Peyer's patch (tissue), 4 donors: Measurements from ENCODE around the gene RELT. TPM values are rescaled to one million over a fixed set of nuclear protein-coding genes. Genes with fewer than 3 reads are reported as not detected.

Experiments
- DNase-seq, 3 donors: peaks; one replicate each; pipeline ENCODE4 v3.0.0-alpha.2; 2017 to 2019
- H3K27ac ChIP-seq, 4 donors: fragments of 200-600 bp; sonication (generic); one replicate each; pipeline ENCODE4 v1.5.1; 2016 to 2019
- H3K27me3 ChIP-seq, 2 donors: fragments of 200-600 bp; sonication (generic); one replicate each; pipeline ENCODE4 v1.5.1; 2019
- H3K36me3 ChIP-seq, 3 donors: fragments of 200-600 bp; sonication (generic); one replicate each; pipeline ENCODE4 v1.5.1; 2016 to 2019
- H3K4me1 ChIP-seq, 4 donors: fragments of 200-600 bp; sonication (generic); one replicate each; pipeline ENCODE4 v1.5.1; 2016 to 2019
- H3K4me3 ChIP-seq, 4 donors: fragments of 200-600 bp; sonication (generic); 1 replicate in 3 of 4; 2 replicates in 1 of 4; pipeline ENCODE4 v1.5.1; 2016 to 2019; ENCODE audit warnings: mild to moderate bottlenecking in 1 of 4
- H3K9me3 ChIP-seq, 4 donors: fragments of 200-600 bp; sonication (generic); one replicate each; pipeline ENCODE4 v1.5.1; 2016 to 2019; ENCODE audit warnings: mild to moderate bottlenecking in 1 of 4
- POLR2A ChIP-seq, 2 donors: fragments of 450-650 bp; IDR thresholded peaks; one replicate each; pipeline ENCODE4 v1.5.1; 2017; ENCODE audit warnings: antibody characterized with exemption in 2 of 2, mild to moderate bottlenecking in 2 of 2, moderate library complexity in 2 of 2
- total RNA-seq, 4 donors: library from RNA; depleted of rRNA; stranded (reverse); fragments of >200 nt; gene quantifications; one replicate each; pipeline ENCODE4 v1.1.0, GENCODE V29; 2016
- TF ChIP-seq, protein P1 (sequence below), 6 experiments: fragments of 450-650 bp in 4 of 6; fragments of 200-600 bp in 2 of 6; sonication (generic) in 1 of 6; IDR thresholded peaks; one replicate each; pipeline ENCODE4 v1.5.1; 2017 to 2019; ENCODE audit warnings: antibody characterized with exemption in 6 of 6, mild to moderate bottlenecking in 3 of 6, moderate library complexity in 1 of 6

RELT gene
- total RNA-seq, 4 donors from 2014 or later, result 1.2 to 19.0 (median 4.7) TPM

DNA sequence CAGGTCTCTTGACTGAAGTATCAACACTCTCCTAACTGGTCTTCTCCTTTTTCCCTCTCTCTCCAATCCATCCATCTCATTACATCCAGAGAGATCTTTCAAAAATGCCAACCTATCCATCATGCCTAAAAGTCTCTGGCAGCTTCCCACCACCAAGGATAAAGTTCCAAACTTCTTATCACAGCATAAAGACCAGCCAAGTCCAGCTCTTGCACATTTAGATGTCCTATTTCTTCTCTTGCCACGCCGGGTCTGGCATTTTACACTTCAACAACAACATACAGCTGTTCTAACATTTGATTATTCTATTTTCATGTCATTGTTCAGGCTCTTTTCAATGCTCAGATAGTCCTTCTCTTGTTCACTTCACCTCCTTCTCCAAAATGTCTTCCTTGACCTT lies 70.6 kb downstream of the RELT start:
- H3K27ac ChIP-seq, result no peak overlapping the region
- no peaks in the 10 kb centered on the region for H3K9me3 ChIP-seq
- no peak for DNase-seq
- no peak for TF ChIP-seq POLR2A (IDR thresholded peaks at IDR 0.05)
- TF ChIP-seq, protein P1, sequence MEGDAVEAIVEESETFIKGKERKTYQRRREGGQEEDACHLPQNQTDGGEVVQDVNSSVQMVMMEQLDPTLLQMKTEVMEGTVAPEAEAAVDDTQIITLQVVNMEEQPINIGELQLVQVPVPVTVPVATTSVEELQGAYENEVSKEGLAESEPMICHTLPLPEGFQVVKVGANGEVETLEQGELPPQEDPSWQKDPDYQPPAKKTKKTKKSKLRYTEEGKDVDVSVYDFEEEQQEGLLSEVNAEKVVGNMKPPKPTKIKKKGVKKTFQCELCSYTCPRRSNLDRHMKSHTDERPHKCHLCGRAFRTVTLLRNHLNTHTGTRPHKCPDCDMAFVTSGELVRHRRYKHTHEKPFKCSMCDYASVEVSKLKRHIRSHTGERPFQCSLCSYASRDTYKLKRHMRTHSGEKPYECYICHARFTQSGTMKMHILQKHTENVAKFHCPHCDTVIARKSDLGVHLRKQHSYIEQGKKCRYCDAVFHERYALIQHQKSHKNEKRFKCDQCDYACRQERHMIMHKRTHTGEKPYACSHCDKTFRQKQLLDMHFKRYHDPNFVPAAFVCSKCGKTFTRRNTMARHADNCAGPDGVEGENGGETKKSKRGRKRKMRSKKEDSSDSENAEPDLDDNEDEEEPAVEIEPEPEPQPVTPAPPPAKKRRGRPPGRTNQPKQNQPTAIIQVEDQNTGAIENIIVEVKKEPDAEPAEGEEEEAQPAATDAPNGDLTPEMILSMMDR (IDR thresholded peaks at IDR 0.05), result no peak
- peaks cover 0 to 14% (median 1%) of the 10 kb centered on the region in 4 donors for H3K4me1 ChIP-seq
- no peaks in the 10 kb centered on the region for H3K36me3 ChIP-seq
- no peaks in the 10 kb centered on the region for H3K27me3 ChIP-seq
- no peak overlapping the region for H3K4me3 ChIP-seq

Other genes starting within 250 kb of the RELT start
- 10 to 100 TPM in 3 of 4 donors, 1 to 10 TPM in 1; 6.7 to 95.7 (median 10.2) TPM for gene FCHSD2, start 234.1 kb upstream of the RELT start, total RNA-seq
- 10 to 100 TPM in 3 of 4 donors, 1 to 10 TPM in 1; 6.6 to 42.7 (median 33.5) TPM for gene P2RY2, start 158.1 kb upstream of the RELT start, total RNA-seq
- 1 to 10 TPM in 3 of 4 donors, not detected in 1; 1.5 to 6.6 (median 2.3) TPM for gene P2RY6, start 104.1 kb upstream of the RELT start, total RNA-seq
- 10 to 100 TPM in 3 of 4 donors, 1 to 10 TPM in 1; 3.2 to 33.8 (median 17.4) TPM for gene ARHGEF17, start 68.1 kb upstream of the RELT start, total RNA-seq
- 10 to 100 TPM; 22.2 to 35.7 (median 30.4) TPM for gene FAM168A, start 221.7 kb downstream of the RELT start, total RNA-seq